ENCODE measurements around the gene EIF2S1. TPM values are rescaled to one million over a fixed set of nuclear protein-coding genes. Genes with fewer than 3 reads are reported as not detected.
"Not testable (repeated sequence)": the region's sequence is repeated elsewhere in the genome, so short reads cannot be mapped to it uniquely, and the experiment has no call there.

The EIF2S1 gene
- total RNA-seq, 1 experiment from 2014 or later: 165 TPM

GRCh38 chr14:67335781-67336180 lies 24.3 kb upstream of the EIF2S1 start:
- no peak overlapping the region for H2BK120ac ChIP-seq (ENCODE audit: low read depth, low read length, poor library complexity, severe bottlenecking)
- H3K14ac ChIP-seq (ENCODE audit: insufficient read depth, low read length): no peak overlapping the region
- H3T11ph ChIP-seq (ENCODE audit: low read length): no peak overlapping the region
- no peak overlapping the region for H3K18ac ChIP-seq (ENCODE audit: insufficient read length, low read depth, low read length)
- TF ChIP-seq, protein P1, sequence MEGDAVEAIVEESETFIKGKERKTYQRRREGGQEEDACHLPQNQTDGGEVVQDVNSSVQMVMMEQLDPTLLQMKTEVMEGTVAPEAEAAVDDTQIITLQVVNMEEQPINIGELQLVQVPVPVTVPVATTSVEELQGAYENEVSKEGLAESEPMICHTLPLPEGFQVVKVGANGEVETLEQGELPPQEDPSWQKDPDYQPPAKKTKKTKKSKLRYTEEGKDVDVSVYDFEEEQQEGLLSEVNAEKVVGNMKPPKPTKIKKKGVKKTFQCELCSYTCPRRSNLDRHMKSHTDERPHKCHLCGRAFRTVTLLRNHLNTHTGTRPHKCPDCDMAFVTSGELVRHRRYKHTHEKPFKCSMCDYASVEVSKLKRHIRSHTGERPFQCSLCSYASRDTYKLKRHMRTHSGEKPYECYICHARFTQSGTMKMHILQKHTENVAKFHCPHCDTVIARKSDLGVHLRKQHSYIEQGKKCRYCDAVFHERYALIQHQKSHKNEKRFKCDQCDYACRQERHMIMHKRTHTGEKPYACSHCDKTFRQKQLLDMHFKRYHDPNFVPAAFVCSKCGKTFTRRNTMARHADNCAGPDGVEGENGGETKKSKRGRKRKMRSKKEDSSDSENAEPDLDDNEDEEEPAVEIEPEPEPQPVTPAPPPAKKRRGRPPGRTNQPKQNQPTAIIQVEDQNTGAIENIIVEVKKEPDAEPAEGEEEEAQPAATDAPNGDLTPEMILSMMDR (conservative IDR thresholded peaks at IDR 0.05): peak; percentile 76
- Mint-ChIP-seq H3K36me3 (ENCODE audit: insufficient read depth in 1 of 3, low read depth in 3 of 3) (peaks cover 19 to 66% (median 51%) of the 10 kb centered on the region in 3 experiments; a peak in 6 of 7 replicates), H3K9me3 (peaks cover 0 to 4% of the 10 kb centered on the region in 2 experiments; a peak in 1 of 5 replicates), H3K27me3 (ENCODE audit: low read depth) (no peaks in the 10 kb centered on the region), H3K27ac (no peak overlapping the region), H3K4me1 (no peaks in the 10 kb centered on the region), H3K4me3 (no peak overlapping the region)
- no peaks in the 10 kb centered on the region for H3K27me3 ChIP-seq (ENCODE audit: insufficient read depth, low read length)
- no CpG with 5 or more reads among the region's 2 CpGs for WGBS (ENCODE audit: extremely low coverage, insufficient read length, low lambda C conversion rate)
- H4K20me1 ChIP-seq (ENCODE audit: control insufficient read depth, insufficient read depth, insufficient read length): no peaks in the 10 kb centered on the region
- no peak overlapping the region for H4K91ac ChIP-seq (ENCODE audit: insufficient read length, low read depth, low read length)
- H3K79me1 ChIP-seq (ENCODE audit: insufficient read depth, low read depth, low read length, poor library complexity, severe bottlenecking): no peaks in the 10 kb centered on the region
- no peak overlapping the region for H2AFZ ChIP-seq (ENCODE audit: low read length)
- no peak overlapping the region for H3K56ac ChIP-seq (ENCODE audit: insufficient read length, low read depth, low read length)
- no peak overlapping the region for H3K27ac ChIP-seq (ENCODE audit: insufficient read length, low read depth, low read length)
- H3K4me1 ChIP-seq (ENCODE audit: insufficient read depth, low read length): no peaks in the 10 kb centered on the region
- H3K4me2 ChIP-seq (ENCODE audit: insufficient read depth, insufficient read length, low read length): no peak overlapping the region
- H2BK12ac ChIP-seq (ENCODE audit: insufficient read length, low read depth, low read length): no peak overlapping the region
- H2BK20ac ChIP-seq (ENCODE audit: low read depth, low read length, poor library complexity, severe bottlenecking): no peak overlapping the region
- no peaks in the 10 kb centered on the region for H3K79me2 ChIP-seq (ENCODE audit: insufficient read depth, low read length)
- no peak overlapping the region for H3K23ac ChIP-seq (ENCODE audit: insufficient read length, low read depth, low read length)
- H4K5ac ChIP-seq (ENCODE audit: insufficient read length, low read depth, low read length): no peak overlapping the region
- H4K8ac ChIP-seq (replicated peaks; ENCODE audit: insufficient read length, low read depth, low read length): no peak overlapping the region
- no peaks in the 10 kb centered on the region for H3K23me2 ChIP-seq (ENCODE audit: insufficient read length, low read depth, low read length, poor library complexity, severe bottlenecking)
- no peak overlapping the region for H3K4ac ChIP-seq (ENCODE audit: low read depth, low read length)
- no peak overlapping the region for H2BK5ac ChIP-seq (ENCODE audit: insufficient read length, low read length)
- H3K9me3 ChIP-seq (ENCODE audit: control insufficient read depth, low read depth, low read length): no peaks in the 10 kb centered on the region
- no peak for DNase-seq
- H3K9ac ChIP-seq (ENCODE audit: extremely low read depth, insufficient read length, low read length): no peak overlapping the region
- H2BK15ac ChIP-seq (ENCODE audit: low read depth, low read length): no peak overlapping the region
- no peak overlapping the region for H2AK5ac ChIP-seq (ENCODE audit: insufficient read length, low read length)

GRCh38 chr14:67341231-67341630 lies 18.9 kb upstream of the EIF2S1 start:
- not testable (repeated sequence) for H3K4me1 Mint-ChIP-seq; H3K18ac ChIP-seq (ENCODE audit: insufficient read length, low read depth, low read length); H2BK12ac ChIP-seq (ENCODE audit: insufficient read length, low read depth, low read length); H2BK5ac ChIP-seq (ENCODE audit: insufficient read length, low read length); H3K9me3 Mint-ChIP-seq; H3K79me2 ChIP-seq (ENCODE audit: insufficient read depth, low read length); H2BK15ac ChIP-seq (ENCODE audit: low read depth, low read length); H3K9ac ChIP-seq (ENCODE audit: extremely low read depth, insufficient read length, low read length); H2AK5ac ChIP-seq (ENCODE audit: insufficient read length, low read length); H3K14ac ChIP-seq (ENCODE audit: insufficient read depth, low read length); H3K4me2 ChIP-seq (ENCODE audit: insufficient read depth, insufficient read length, low read length); H3K4me3 Mint-ChIP-seq; H3K27me3 ChIP-seq (ENCODE audit: insufficient read depth, low read length); H2AFZ ChIP-seq (ENCODE audit: low read length); H3K4me1 ChIP-seq (ENCODE audit: insufficient read depth, low read length); H2BK120ac ChIP-seq (ENCODE audit: low read depth, low read length, poor library complexity, severe bottlenecking); H4K91ac ChIP-seq (ENCODE audit: insufficient read length, low read depth, low read length); H4K20me1 ChIP-seq (ENCODE audit: control insufficient read depth, insufficient read depth, insufficient read length); H3K56ac ChIP-seq (ENCODE audit: insufficient read length, low read depth, low read length); H3K9me3 ChIP-seq (ENCODE audit: control insufficient read depth, low read depth, low read length); H4K5ac ChIP-seq (ENCODE audit: insufficient read length, low read depth, low read length); DNase-seq; H3K27ac Mint-ChIP-seq; H3K27me3 Mint-ChIP-seq (ENCODE audit: low read depth); H3T11ph ChIP-seq (ENCODE audit: low read length); H3K79me1 ChIP-seq (ENCODE audit: insufficient read depth, low read depth, low read length, poor library complexity, severe bottlenecking); H4K8ac ChIP-seq (replicated peaks; ENCODE audit: insufficient read length, low read depth, low read length); H3K23me2 ChIP-seq (ENCODE audit: insufficient read length, low read depth, low read length, poor library complexity, severe bottlenecking); H3K4ac ChIP-seq (ENCODE audit: low read depth, low read length); H3K23ac ChIP-seq (ENCODE audit: insufficient read length, low read depth, low read length); H3K27ac ChIP-seq (ENCODE audit: insufficient read length, low read depth, low read length); H2BK20ac ChIP-seq (ENCODE audit: low read depth, low read length, poor library complexity, severe bottlenecking)
- no CpG with 5 or more reads among the region's 31 CpGs for WGBS (ENCODE audit: extremely low coverage, insufficient read length, low lambda C conversion rate)
- peaks cover 47 to 78% (median 59%) of the 10 kb centered on the region in 3 experiments; a peak in 6 of 7 replicates for H3K36me3 Mint-ChIP-seq (ENCODE audit: insufficient read depth in 1 of 3, low read depth in 3 of 3)
